Measurements from ENCODE around the gene TGM2. TPM values are rescaled to one million over a fixed set of nuclear protein-coding genes. Genes with fewer than 3 reads are reported as not detected.

TGM2 gene
- total RNA-seq, 1 donor from 2014 or later: 0.05 TPM

DNA sequence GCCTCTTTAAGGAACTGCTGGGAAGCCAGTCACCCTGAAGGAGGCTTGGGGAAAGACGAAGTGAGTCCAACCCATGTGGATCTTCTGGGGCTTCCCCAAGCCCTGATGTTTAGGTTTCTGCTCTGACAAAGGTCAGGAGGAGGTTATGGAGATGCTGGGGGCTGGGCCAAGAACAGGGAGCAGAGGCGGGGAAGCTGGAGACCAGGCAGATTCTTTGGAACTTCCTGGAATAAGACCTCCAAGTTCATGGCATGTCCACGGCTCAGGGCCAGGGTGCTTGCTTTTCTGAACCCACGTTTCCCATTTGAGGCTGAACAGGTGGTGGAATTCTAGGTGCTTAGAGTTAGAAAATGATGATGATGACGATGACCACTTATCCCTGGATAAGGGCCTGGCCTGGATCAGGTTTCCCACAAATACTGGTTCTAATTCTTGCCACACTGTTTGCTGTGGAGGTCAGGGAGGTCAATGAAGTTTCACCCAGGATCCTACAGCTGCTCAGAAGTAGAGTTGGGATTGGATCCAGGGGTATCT is 30.0 kb upstream of the TGM2 start:
- H3K4me1 Mint-ChIP-seq: no peaks in the 10 kb centered on the region
- DNase-seq: no peak
- peaks cover 7% of the 10 kb centered on the region for H3K27me3 Mint-ChIP-seq
- no peak overlapping the region for H3K27ac Mint-ChIP-seq
- H3K9me3 Mint-ChIP-seq: peaks cover 6% of the 10 kb centered on the region
- intact Hi-C loops (cut with micrococcal nuclease): no loop called here
- no peak overlapping the region for H3K4me3 Mint-ChIP-seq
- H3K36me3 Mint-ChIP-seq (ENCODE audit: low read depth): no peaks in the 10 kb centered on the region

DNA sequence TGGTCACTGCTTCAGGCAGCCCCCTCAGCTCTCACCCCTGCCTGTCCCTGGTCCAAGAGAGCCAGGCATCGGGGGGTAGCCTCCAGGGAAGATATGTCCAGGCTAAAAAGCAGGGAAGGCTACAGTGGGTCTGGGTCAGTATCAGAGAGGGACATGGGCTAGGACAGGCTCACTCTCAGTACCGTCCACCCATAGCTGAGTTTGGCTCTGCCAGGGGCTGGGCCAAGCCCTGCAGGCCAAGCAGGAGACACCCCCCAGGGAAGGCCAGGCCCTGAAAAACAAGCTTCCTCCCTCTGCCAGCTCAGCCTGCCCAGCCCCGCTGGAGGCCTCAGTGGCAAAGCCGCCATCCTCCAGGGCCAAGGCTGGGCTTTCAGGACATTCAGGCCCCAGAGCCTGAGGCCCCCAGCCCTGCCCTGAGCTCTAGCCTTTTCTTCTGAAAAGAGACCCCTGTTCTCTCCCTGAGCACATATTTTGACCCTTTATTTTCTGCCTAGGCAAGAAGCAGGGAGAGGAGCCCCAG is 28.6 kb upstream of the TGM2 start:
- H3K9me3 Mint-ChIP-seq: peaks cover 6% of the 10 kb centered on the region
- DNase-seq: no peak
- intact Hi-C loops (cut with micrococcal nuclease): no loop called here
- H3K4me3 Mint-ChIP-seq: no peak overlapping the region
- no peak overlapping the region for H3K27ac Mint-ChIP-seq
- H3K4me1 Mint-ChIP-seq: no peaks in the 10 kb centered on the region
- H3K27me3 Mint-ChIP-seq: peaks cover 10% of the 10 kb centered on the region
- no peaks in the 10 kb centered on the region for H3K36me3 Mint-ChIP-seq (ENCODE audit: low read depth)

DNA sequence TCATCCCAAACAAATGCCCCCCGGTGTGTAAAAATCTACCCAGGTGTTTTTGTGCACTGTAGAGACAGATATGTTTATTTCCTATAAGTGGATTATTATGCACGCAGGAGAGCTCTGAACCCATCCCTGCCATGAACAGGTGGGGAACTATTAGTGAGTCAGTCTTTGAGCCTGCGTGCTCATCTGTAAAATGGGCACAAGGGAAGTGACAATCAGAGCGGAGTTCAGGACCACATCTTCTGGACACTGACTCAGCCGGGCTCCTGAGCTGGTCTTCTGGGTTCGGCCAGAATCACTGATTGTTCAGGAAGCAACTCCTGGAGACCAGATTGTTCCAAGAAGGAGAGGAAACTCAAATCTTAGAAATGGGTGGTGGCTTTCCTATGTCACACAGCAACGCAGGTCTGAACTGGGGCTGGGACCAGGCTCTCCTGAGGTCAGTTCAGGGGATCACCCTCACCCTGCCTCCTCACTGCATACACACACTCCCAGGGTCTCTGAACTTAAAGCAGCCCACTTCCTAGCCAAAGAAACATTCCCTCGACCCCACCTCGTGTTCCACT is 27.3 kb upstream of the TGM2 start:
- Mint-ChIP-seq H3K27ac (no peak overlapping the region), H3K4me1 (no peaks in the 10 kb centered on the region)
- intact Hi-C loops (cut with micrococcal nuclease): no loop called here

DNA sequence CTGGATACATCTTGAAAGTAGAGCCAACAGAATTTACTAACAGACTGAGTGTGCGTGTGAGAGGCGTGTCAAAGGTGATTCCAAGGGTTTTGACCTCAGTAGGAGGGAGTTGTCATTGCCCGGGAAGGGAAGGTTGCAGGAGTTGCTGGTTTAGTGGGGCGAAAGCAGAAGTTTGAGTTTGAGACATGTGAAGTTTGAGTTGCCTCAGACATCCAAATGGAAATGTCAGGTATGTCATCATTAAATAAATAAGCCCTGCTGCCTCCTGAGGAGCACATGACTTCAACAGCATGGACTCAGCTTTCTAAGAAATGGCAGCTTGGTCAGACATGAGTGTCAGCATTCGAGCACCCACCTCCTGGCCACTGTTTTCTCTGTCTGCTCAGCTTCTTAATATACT is 26.6 kb upstream of the TGM2 start:
- Mint-ChIP-seq H3K4me1 (no peaks in the 10 kb centered on the region), H3K4me3 (no peak overlapping the region), H3K27ac (no peak overlapping the region), H3K9me3 (peaks cover 6% of the 10 kb centered on the region), H3K36me3 (ENCODE audit: low read depth) (no peaks in the 10 kb centered on the region), H3K27me3 (peaks cover 12% of the 10 kb centered on the region)
- no peak for DNase-seq
- intact Hi-C loops (cut with micrococcal nuclease): no loop called here

More for the DNA sequence above, 27.3 kb upstream of the TGM2 start:
- DNase-seq: no peak
- Mint-ChIP-seq H3K36me3 (ENCODE audit: low read depth) (no peaks in the 10 kb centered on the region), H3K27me3 (peaks cover 14% of the 10 kb centered on the region), H3K9me3 (peaks cover 6% of the 10 kb centered on the region), H3K4me3 (no peak overlapping the region)

DNA sequence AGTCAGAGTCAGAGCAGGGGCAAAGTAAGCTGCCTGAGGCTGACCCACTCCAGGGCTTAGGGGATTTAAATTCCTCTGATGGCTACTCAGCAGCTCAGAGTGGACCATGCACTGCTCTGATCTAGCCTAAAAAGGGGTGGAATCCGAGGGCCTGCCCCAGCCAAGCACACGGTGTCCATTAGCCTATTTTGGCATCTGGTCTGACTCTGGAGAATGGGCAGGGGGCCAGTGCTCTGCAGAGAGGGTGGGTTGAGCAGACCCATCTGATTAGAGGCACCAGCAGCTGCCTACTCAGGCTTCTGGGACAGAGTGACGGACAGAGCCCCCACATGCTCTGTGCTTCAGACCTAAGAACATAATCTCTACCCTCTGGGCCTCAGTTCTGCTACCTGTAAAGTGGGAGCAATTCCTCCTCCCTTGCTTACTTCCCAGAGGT is 25.9 kb upstream of the TGM2 start:
- intact Hi-C loops (cut with micrococcal nuclease): no loop called here
- no peak overlapping the region for H3K4me3 Mint-ChIP-seq
- H3K9me3 Mint-ChIP-seq: peaks cover 6% of the 10 kb centered on the region
- DNase-seq: no peak
- H3K27ac Mint-ChIP-seq: no peak overlapping the region
- H3K36me3 Mint-ChIP-seq (ENCODE audit: low read depth): no peaks in the 10 kb centered on the region
- H3K27me3 Mint-ChIP-seq: peaks cover 14% of the 10 kb centered on the region
- H3K4me1 Mint-ChIP-seq: no peaks in the 10 kb centered on the region

DNA sequence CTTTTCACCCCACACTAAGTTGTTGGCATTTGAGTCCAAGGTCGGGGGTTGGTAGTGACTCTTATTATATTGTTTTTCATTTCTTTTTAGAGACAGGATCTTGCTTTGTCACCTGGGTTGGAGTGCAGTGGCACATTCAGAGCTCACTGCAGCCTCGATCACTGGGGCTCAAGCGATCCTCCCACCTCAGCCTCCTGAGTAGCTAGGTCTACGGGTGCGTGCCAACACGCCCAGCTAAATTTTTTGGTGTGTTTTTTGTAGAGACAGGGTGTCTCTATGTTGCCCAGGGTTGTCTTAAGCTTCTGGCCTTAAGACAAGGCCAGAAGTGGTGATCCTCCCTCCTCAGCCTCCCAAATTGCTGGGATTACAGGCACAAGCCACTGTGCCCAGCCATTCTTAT is 25.1 kb upstream of the TGM2 start:
- H3K9me3 Mint-ChIP-seq: peaks cover 6% of the 10 kb centered on the region
- intact Hi-C loops (cut with micrococcal nuclease): no loop called here
- H3K4me1 Mint-ChIP-seq: no peaks in the 10 kb centered on the region
- no peaks in the 10 kb centered on the region for H3K36me3 Mint-ChIP-seq (ENCODE audit: low read depth)
- peaks cover 17% of the 10 kb centered on the region for H3K27me3 Mint-ChIP-seq
- DNase-seq: no peak
- no peak overlapping the region for H3K27ac Mint-ChIP-seq
- H3K4me3 Mint-ChIP-seq: no peak overlapping the region

DNA sequence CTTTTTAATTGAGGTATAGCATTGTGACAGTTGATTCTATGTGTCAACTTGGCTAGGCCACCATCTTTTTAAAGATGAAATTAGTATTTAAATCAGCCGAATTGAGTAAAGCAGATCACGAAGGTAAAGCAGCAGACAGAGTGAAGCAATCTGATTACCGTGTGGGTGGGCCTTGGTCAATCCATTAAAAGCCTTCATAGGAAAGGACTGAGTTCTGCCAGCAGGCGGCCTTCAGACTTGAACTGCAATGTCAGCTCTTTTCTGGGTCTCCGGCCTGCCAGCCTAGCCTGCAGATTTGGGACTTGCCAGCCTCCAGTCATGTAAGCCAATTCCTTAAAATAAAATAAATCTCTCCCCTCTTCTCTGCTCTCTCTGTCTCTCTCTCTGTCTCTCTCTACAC is 22.4 kb upstream of the TGM2 start:
- Mint-ChIP-seq H3K27me3 (peaks cover 23% of the 10 kb centered on the region), H3K9me3 (no peaks in the 10 kb centered on the region), H3K27ac (no peak overlapping the region), H3K4me3 (no peak overlapping the region), H3K4me1 (no peaks in the 10 kb centered on the region), H3K36me3 (ENCODE audit: low read depth) (no peaks in the 10 kb centered on the region)
- DNase-seq: no peak
- intact Hi-C loops (cut with micrococcal nuclease): no loop called here

DNA sequence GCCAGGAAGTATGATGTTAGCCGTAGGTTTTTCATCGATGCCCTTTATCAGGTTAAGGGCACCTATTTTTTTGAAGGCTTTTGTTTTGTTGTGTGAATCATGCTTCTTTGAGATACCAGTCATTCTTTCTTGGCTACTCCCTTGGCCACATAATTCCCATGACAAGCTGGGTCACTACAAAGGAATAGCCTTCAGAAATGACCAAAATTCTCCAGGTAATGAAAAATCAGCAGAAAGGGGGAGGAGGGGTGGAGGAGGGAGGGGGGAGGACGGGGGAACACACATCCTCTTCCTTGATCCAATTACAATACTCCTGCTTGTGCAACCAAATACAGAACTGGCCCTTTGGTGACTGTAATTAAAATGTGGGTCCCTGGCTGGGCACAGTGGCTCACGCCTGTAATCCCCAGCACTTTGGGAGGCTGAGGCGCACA is 21.7 kb upstream of the TGM2 start:
- DNase-seq: no peak
- peaks cover 25% of the 10 kb centered on the region for H3K27me3 Mint-ChIP-seq
- H3K4me1 Mint-ChIP-seq: no peaks in the 10 kb centered on the region
- H3K27ac Mint-ChIP-seq: no peak overlapping the region
- no peak overlapping the region for H3K4me3 Mint-ChIP-seq
- H3K36me3 Mint-ChIP-seq (ENCODE audit: low read depth): no peaks in the 10 kb centered on the region
- intact Hi-C loops (cut with micrococcal nuclease): no loop called here
- H3K9me3 Mint-ChIP-seq: no peaks in the 10 kb centered on the region

DNA sequence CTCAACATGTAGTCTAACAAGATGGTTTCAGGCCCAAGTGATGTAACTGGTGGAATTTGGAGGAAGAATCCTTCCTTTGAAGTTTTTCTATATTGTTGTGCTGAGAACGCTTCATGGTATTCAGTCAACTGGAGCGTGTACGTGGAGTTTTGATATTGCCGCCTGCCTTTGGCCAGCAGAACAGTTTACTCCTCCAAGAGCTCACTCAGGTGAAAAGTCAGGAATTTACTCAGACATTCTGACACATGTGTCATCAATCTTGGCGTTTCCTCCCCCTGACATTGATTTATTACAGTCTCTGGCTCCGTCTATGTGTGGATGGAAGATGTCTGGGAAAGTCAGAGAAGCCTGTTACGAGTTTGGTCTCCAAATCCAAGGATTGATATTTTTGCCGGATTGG is 19.0 kb upstream of the TGM2 start:
- peaks cover 18% of the 10 kb centered on the region for H3K27me3 Mint-ChIP-seq
- no peak for DNase-seq
- H3K36me3 Mint-ChIP-seq (ENCODE audit: low read depth): no peaks in the 10 kb centered on the region
- no peak overlapping the region for H3K27ac Mint-ChIP-seq
- no peaks in the 10 kb centered on the region for H3K9me3 Mint-ChIP-seq
- no peak overlapping the region for H3K4me3 Mint-ChIP-seq
- H3K4me1 Mint-ChIP-seq: no peaks in the 10 kb centered on the region
- intact Hi-C loops (cut with micrococcal nuclease): no loop called here

DNA sequence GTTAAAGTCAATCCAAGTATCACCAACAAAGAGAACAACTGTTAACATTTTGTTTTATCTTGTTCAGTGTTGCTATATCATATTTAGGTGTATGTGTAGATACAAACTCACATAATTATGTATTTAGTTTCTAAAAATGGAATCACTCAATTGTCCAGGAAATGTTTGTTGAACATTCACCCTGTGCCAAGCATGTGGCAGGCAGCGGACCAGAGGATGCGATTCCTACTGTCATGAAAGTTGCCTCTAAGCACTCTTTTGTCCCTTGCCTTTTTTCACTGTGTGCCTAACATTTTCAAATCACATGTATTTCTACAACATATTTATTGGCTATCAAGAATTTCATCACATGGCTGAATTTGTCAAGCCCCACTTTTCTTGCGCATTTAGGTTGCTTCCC is 16.9 kb upstream of the TGM2 start:
- H3K4me1 Mint-ChIP-seq: no peaks in the 10 kb centered on the region
- DNase-seq: no peak
- H3K36me3 Mint-ChIP-seq (ENCODE audit: low read depth): no peaks in the 10 kb centered on the region
- no peaks in the 10 kb centered on the region for H3K9me3 Mint-ChIP-seq
- H3K27ac Mint-ChIP-seq: no peak overlapping the region
- H3K27me3 Mint-ChIP-seq: peaks cover 17% of the 10 kb centered on the region
- intact Hi-C loops (cut with micrococcal nuclease): no loop called here
- H3K4me3 Mint-ChIP-seq: no peak overlapping the region

DNA sequence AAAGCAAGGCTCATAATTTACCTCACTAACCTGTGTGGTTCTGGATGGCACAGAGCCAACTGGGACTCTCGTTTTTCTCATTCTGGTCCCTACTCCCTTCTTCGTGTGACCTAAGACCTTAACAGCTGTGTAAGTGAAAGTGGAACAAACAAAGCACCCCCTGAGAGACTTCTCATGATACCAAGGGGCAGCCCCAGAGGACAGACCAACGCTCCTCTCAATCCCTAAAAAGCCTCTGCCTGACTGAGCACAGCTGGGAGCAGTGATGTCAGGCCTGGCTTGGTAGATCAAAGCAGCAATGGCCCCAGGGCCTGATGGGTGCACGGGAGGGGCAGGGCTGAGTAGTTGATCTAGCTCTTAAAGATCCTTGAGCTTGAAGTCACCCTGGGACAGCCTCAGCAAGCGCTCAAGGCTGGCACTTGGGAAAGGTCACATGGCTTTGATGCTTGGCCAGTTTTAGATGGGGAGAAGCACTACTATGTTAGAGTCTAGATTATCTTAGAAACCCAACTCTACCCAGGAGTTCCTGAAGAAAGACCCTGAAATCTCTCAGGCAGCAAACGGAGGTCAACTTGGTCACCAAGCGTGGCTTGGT is 16.2 kb upstream of the TGM2 start:
- Mint-ChIP-seq H3K36me3 (ENCODE audit: low read depth) (no peaks in the 10 kb centered on the region), H3K27me3 (peaks cover 14% of the 10 kb centered on the region), H3K9me3 (no peaks in the 10 kb centered on the region), H3K4me1 (no peaks in the 10 kb centered on the region), H3K4me3 (no peak overlapping the region), H3K27ac (no peak overlapping the region)
- intact Hi-C loops (cut with micrococcal nuclease): no loop called here
- DNase-seq: no peak

DNA sequence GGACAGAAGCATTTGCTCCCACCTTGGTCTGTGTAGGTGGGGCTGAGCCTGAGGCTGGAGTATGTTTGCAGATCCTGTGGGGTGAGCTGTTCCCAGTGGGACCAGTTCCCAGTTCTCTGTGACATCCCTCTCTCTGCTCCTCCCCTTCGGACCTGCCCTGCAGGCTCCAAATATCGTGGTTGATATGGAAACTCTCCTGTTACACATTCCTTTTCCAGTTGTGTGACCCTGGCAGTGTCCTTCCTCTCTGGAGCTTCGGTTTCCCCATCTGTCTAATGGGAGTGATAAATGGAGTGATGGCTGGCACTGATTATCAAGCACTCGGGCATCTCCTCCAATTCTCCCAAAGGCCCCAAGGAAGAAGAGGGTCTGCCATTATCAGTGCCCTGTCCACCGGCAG is 15.7 kb upstream of the TGM2 start:
- Mint-ChIP-seq H3K27ac (no peak overlapping the region), H3K9me3 (no peaks in the 10 kb centered on the region), H3K4me3 (no peak overlapping the region), H3K4me1 (no peaks in the 10 kb centered on the region), H3K27me3 (peaks cover 12% of the 10 kb centered on the region), H3K36me3 (ENCODE audit: low read depth) (no peaks in the 10 kb centered on the region)
- no peak for DNase-seq
- intact Hi-C loops (cut with micrococcal nuclease): no loop called here

DNA sequence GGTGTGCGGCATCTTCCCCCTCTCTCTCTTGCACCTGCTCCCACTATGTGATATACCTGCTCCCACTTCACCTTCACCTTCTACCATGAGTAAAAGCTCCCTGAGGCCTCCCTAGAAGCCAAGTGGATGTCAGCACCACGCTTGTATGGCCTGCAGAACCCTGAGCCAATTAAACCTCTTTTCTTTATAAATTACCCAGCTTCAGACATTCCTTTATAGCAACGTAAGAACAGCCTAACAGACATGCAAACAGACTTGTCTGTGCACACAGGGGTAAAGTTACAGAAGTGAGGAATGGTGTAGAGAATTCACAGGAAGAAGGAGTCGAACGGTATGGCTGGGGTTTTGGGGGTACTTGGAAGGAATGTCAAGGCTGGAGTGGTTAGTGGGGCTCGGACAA is 14.8 kb upstream of the TGM2 start:
- Mint-ChIP-seq H3K36me3 (ENCODE audit: low read depth) (no peaks in the 10 kb centered on the region), H3K27me3 (peaks cover 9% of the 10 kb centered on the region), H3K27ac (no peak overlapping the region), H3K4me1 (no peaks in the 10 kb centered on the region), H3K9me3 (no peaks in the 10 kb centered on the region), H3K4me3 (no peak overlapping the region)
- intact Hi-C loops (cut with micrococcal nuclease): no loop called here
- DNase-seq: no peak

DNA sequence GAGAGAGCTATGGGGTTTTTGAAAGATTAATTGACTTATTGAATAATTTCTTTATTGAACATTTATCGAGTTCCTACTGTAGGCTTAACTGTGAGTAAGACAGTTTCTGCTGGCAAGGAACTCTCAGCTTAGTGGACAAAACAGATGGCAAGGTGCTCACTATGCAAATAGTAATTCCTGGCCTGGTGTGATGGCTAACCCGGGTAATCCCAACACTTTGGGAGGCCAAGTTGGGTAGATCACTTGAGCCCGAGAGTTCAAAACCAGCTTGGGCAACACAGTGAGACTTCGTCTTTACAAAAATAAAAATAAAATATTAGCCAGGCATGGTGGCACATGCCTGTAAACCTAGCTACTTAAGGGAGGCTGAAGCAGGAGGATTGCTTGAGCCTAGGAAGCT is 13.5 kb upstream of the TGM2 start:
- Mint-ChIP-seq H3K9me3 (no peaks in the 10 kb centered on the region), H3K27me3 (peaks cover 7% of the 10 kb centered on the region), H3K4me3 (no peak overlapping the region), H3K4me1 (no peaks in the 10 kb centered on the region), H3K36me3 (ENCODE audit: low read depth) (no peaks in the 10 kb centered on the region), H3K27ac (no peak overlapping the region)
- no peak for DNase-seq
- intact Hi-C loops (cut with micrococcal nuclease): no loop called here

DNA sequence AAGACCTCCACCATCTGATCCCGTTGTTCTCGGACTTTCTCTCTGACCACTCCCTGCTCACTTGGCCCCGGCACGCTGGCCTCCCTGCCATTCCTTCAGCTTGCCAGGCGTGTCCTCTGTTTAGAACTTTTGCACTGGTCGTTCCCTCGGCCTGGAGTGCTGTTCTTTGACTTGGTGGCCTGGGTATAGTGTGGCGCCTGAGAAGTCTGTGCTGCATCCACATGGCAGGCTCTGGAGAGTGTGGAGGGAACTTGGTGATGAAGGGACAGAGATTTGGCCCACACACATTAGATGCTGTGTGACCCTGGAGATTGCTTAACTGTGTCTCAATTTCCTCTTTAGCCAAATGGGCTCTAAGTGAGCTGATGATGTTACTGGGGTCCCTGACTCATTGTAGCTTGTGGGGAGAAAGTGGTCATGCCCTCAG is 13.0 kb upstream of the TGM2 start:
- H3K27me3 Mint-ChIP-seq: peaks cover 7% of the 10 kb centered on the region
- no peak overlapping the region for H3K27ac Mint-ChIP-seq
- no peaks in the 10 kb centered on the region for H3K9me3 Mint-ChIP-seq
- no peak for DNase-seq
- H3K36me3 Mint-ChIP-seq (ENCODE audit: low read depth): no peaks in the 10 kb centered on the region
- intact Hi-C loops (cut with micrococcal nuclease): no loop called here
- no peaks in the 10 kb centered on the region for H3K4me1 Mint-ChIP-seq
- no peak overlapping the region for H3K4me3 Mint-ChIP-seq
